ENCODE results near the gene FAR2.

- TF ChIP-seq CTCF (IDR thresholded peaks at IDR 0.05): no peak
- no peak for TF ChIP-seq POLR2A (IDR thresholded peaks at IDR 0.05)
Observed at GRCh38 chr12:29286081-29286790, 137.2 kb downstream of the FAR2 start.

Measured in testis (tissue), 2 donors.